ENCODE data around the gene ARL15.

- TF ChIP-seq CTCF (IDR thresholded peaks at IDR 0.05; ENCODE audit: insufficient read depth, low read length) (no peak), GABPA (IDR thresholded peaks at IDR 0.05; ENCODE audit: low read depth) (no peak), POLR2AphosphoS5 (IDR thresholded peaks at IDR 0.05; ENCODE audit: low read depth) (no peak), SPI1 (IDR thresholded peaks at IDR 0.05; ENCODE audit: borderline replicate concordance, low read depth) (no peak)
- TF ChIP-seq, protein P1, sequence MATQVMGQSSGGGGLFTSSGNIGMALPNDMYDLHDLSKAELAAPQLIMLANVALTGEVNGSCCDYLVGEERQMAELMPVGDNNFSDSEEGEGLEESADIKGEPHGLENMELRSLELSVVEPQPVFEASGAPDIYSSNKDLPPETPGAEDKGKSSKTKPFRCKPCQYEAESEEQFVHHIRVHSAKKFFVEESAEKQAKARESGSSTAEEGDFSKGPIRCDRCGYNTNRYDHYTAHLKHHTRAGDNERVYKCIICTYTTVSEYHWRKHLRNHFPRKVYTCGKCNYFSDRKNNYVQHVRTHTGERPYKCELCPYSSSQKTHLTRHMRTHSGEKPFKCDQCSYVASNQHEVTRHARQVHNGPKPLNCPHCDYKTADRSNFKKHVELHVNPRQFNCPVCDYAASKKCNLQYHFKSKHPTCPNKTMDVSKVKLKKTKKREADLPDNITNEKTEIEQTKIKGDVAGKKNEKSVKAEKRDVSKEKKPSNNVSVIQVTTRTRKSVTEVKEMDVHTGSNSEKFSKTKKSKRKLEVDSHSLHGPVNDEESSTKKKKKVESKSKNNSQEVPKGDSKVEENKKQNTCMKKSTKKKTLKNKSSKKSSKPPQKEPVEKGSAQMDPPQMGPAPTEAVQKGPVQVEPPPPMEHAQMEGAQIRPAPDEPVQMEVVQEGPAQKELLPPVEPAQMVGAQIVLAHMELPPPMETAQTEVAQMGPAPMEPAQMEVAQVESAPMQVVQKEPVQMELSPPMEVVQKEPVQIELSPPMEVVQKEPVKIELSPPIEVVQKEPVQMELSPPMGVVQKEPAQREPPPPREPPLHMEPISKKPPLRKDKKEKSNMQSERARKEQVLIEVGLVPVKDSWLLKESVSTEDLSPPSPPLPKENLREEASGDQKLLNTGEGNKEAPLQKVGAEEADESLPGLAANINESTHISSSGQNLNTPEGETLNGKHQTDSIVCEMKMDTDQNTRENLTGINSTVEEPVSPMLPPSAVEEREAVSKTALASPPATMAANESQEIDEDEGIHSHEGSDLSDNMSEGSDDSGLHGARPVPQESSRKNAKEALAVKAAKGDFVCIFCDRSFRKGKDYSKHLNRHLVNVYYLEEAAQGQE (IDR thresholded peaks at IDR 0.05; ENCODE audit: insufficient replicate concordance, low read depth), result no peak
Observed at GRCh38 chr5:54109626-54110330, 200.6 kb downstream of the ARL15 start.
